ENCODE results near the gene UBFD1.

- TF ChIP-seq POLR2A (IDR thresholded peaks at IDR 0.05; ENCODE audit: low read length) (no peak), GATA1 (IDR thresholded peaks at IDR 0.05; ENCODE audit: low read depth, low read length) (no peak)
These were observed 24.2 kb downstream of the UBFD1 start for GRCh38 chr16:23581764-23582163.
